K562 (cell line): Measurements from ENCODE around the gene SIGLEC6. TPM values are rescaled to one million over a fixed set of nuclear protein-coding genes. Genes with fewer than 3 reads are reported as not detected.
A peak's percentile ranks its signal among the peaks of the same experiment; 100 is the strongest.

ENCODE experiments used
- ADNP ChIP-seq: fragments of 200-800 bp; sonication (Bioruptor generic); IDR thresholded peaks from 2 replicates; pipeline ENCODE4 v1.6.1; 2016; ENCODE audit warnings: missing genetic modification characterization, missing compliant biosample characterization
- AFF4 ChIP-seq: sonication (generic); formaldehyde crosslinking; IDR thresholded peaks from 2 replicates; pipeline ENCODE4 v1.8.0; 2023; ENCODE audit warnings: mild to moderate bottlenecking, missing genetic modification reagents
- ATF1 ChIP-seq, 2 experiments: fragments of 450-650 bp in 1 of 2; IDR thresholded peaks; 2 replicates each; pipeline ENCODE4 v1.6.1; 2016; ENCODE audit warnings: missing compliant biosample characterization in 1 of 2, missing genetic modification characterization in 1 of 2
- BHLHE40 ChIP-seq: IDR thresholded peaks from 2 replicates; pipeline ENCODE4 v1.6.1; 2011; ENCODE audit warnings: low read length, improper control_type of control experiment
- CBFA2T2 ChIP-seq: fragments of 450-650 bp; conservative IDR thresholded peaks from 2 replicates; pipeline ENCODE4 v1.6.1; 2017; ENCODE audit warnings: mild to moderate bottlenecking
- CBFA2T3 ChIP-seq: fragments of 450-650 bp; IDR thresholded peaks from 2 replicates; pipeline ENCODE4 v1.6.1; 2017
- CTBP1 ChIP-seq: fragments of 450-650 bp; IDR thresholded peaks from 2 replicates; pipeline ENCODE4 v1.6.1; 2016; ENCODE audit warnings: borderline replicate concordance
- CTCF ChIP-seq, 3 experiments: IDR thresholded peaks in 2 of 3; conservative IDR thresholded peaks in 1 of 3; 2 replicates each; pipeline ENCODE4 v1.5.1; 2011 to 2012; ENCODE audit warnings: low read length in 3 of 3, mild to moderate bottlenecking in 3 of 3, control low read depth in 2 of 3, improper control_type of control experiment in 1 of 3, inconsistent platforms in 1 of 3, low read depth in 1 of 3, mixed read lengths in 1 of 3, moderate library complexity in 1 of 3; ENCODE audit not compliant: insufficient read depth in 2 of 3
- HDAC2 ChIP-seq: fragments of 450-650 bp; IDR thresholded peaks from 2 replicates; pipeline ENCODE4 v1.6.1; 2016; ENCODE audit warnings: mild to moderate bottlenecking
- MEF2D ChIP-seq: conservative IDR thresholded peaks from 2 replicates; pipeline ENCODE4 v1.6.1; 2016; ENCODE audit warnings: low read depth, missing genetic modification characterization, missing compliant biosample characterization
- NBN ChIP-seq: fragments of 450-650 bp; IDR thresholded peaks from 2 replicates; pipeline ENCODE4 v1.6.1; 2016; ENCODE audit warnings: low read depth, mild to moderate bottlenecking
- RCOR1 ChIP-seq, 2 experiments: IDR thresholded peaks; 2 replicates each; pipeline ENCODE4 v1.6.1; 2012; ENCODE audit warnings: low read depth in 2 of 2, low read length in 2 of 2, borderline replicate concordance in 1 of 2, improper control_type of control experiment in 1 of 2
- RREB1 ChIP-seq: fragments of 250-450 bp; sonication (Bioruptor Pico); IDR thresholded peaks from 2 replicates; pipeline ENCODE4 v1.4.0; 2020
- SOX6 ChIP-seq: fragments of 450-650 bp; IDR thresholded peaks from 2 replicates; pipeline ENCODE4 v1.6.1; 2014; ENCODE audit warnings: mild to moderate bottlenecking
- polyA plus RNA-seq, 8 experiments: library from polyadenylated mRNA; depleted of rRNA in 4 of 8; stranded (reverse) in 5 of 8; unstranded in 3 of 8; fragments of >200 nt; fragmentation: Nextera tagmentation in 2 of 8; fragmentation: Illumina TruSeq in 1 of 8; extraction: Ambion mirVana in 2 of 8; extraction: Trizol in 1 of 8; gene quantifications; 2 replicates each; pipeline versions ENCODE4 v1.2.1 to v1.2.3, GENCODE V29; 2011 to 2014; ENCODE audit warnings: inconsistent platforms in 1 of 8, missing spikeins in 1 of 8
- total RNA-seq, 7 experiments: library from RNA; depleted of rRNA in 6 of 7; stranded (reverse); fragments of >200 nt in 6 of 7; fragmentation: Illumina TruSeq in 2 of 7; extraction: Trizol in 2 of 7; gene quantifications; 2 replicates each; pipeline versions ENCODE4 v1.2.1 to v1.2.3, GENCODE V29; 2011 to 2021; ENCODE audit warnings: low replicate concordance in 1 of 7

SIGLEC6 gene
- total and polyA plus RNA-seq, 9 of the 15 experiments (the other 6 are each of a cell fraction or from before 2014, with no cell fraction given), result 0.03 to 17.5 (median 0.71) TPM

- TF ChIP-seq RREB1 (CRISPR knock-in tag) (peak; percentile 51; the same call in 1 of the 2 replicates), MEF2D (tag) (no peak), CTBP1 (peak; percentile 81; the same call in 1 of the 2 replicates), CBFA2T3 (peak; percentile 18; the same call in 1 of the 2 replicates), AFF4 (CRISPR knock-in tag) (no peak), NBN (0 out of 2 replicates have a peak, but pooled peaks have one; percentile 40), ATF1 (CRISPR knock-in tag; IDR thresholded peaks at IDR 0.05) (no peak), ATF1 (tag; IDR thresholded peaks at IDR 0.05) (peak; percentile 38; the same call in 1 of the 2 replicates), CBFA2T2 (0 out of 2 replicates have a peak, but pooled peaks have one; percentile 7), CTCF (IDR thresholded peaks at IDR 0.05 in 2 of 3, conservative IDR thresholded peaks at IDR 0.05 in 1 of 3; ENCODE audit: insufficient read depth in 2 of 3, low read depth in 1 of 3, low read length in 3 of 3) (peak; percentile 93 to 98 (median 93)), ADNP (tag) (0 out of 2 replicates have a peak, but pooled peaks have one; percentile 22), HDAC2 (0 out of 2 replicates have a peak, but pooled peaks have one; percentile 36), BHLHE40 (0 out of 2 replicates have a peak, but pooled peaks have one; percentile 37), SOX6 (0 out of 2 replicates have a peak, but pooled peaks have one; percentile 30), RCOR1 (IDR thresholded peaks at IDR 0.05; ENCODE audit: borderline replicate concordance in 1 of 2, low read depth in 2 of 2, low read length in 2 of 2) (peak in 1 of 2 experiments; percentile 88; a peak in 2 of 4 replicates)
Observed at GRCh38 chr19:51473009-51473707, 58.3 kb downstream of the SIGLEC6 start (continued).
